GM19043 (cell line): ENCODE data around the gene RANBP3.
"Not testable (repeated sequence)": the region's sequence is repeated elsewhere in the genome, so short reads cannot be mapped to it uniquely, and the experiment has no call there.

Experiments used
- ATAC-seq: cut with Tn5 transposase; IDR thresholded peaks from one replicate; pipeline ENCODE4 v1.9.1; 2021; ENCODE audit warnings: low read depth; ENCODE audit not compliant: unreplicated experiment

Gene RANBP3

DNA sequence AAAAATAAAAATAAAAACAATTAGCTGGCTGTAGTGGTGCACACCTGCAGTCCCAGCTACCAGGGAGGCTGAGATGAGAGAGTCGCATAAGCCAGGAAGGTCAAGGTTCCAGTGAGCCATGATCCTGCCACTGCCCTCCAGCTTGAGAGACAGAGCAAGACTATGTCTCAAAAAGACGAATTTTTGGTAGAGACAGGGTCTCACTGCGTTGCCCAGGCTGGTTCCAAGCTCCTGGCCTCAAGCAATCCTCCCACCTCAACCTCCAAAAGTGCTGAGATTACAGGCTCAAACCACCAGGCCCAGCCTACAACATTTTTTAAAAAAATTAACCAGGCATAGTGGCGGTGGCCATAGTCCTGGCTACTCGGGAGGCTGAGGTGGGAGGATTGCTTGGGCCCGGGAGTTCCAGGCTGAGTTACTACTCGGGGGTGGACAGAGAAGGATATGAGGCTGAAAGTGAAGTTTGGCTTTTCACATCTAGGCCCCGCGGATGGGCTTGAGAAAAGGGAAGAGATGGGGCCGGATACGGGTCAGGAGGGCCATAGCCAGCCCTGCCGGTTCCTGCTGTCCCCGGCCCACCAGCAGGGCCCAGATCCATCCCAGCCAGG is 84.5 kb downstream of the RANBP3 start:
- ATAC-seq = no peak

DNA sequence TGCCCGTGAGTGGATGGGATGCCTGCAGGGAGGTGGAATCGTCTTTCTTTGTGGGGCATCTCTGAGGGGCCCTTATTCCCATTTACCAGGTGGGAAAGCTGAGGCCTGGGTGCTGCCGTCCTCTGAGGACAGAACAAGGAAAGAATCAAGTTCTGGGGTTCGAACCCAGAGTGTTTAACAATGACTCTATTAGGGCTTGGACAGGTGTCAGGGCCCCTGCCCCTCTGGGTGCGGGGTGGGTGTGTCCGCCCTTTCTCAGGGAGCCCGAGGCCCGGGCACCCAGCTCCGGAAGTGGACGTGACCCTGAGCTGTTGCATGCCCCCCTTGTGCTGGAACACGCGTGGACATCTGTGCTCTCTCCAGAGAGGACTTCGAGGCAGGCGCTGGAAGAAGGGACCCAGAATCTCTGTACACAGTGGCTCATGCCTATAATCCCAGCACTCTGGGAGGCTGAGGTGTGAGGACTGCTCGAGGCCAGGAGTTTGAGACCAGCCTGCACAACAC is 85.1 kb downstream of the RANBP3 start:
- no peak for ATAC-seq

- no peak for ATAC-seq
Observed at GRCh38 chr19:5891938-5892771, 85.8 kb downstream of the RANBP3 start.

- ATAC-seq = no peak
Observed at GRCh38 chr19:5891572-5891937, 86.4 kb downstream of the RANBP3 start.

DNA sequence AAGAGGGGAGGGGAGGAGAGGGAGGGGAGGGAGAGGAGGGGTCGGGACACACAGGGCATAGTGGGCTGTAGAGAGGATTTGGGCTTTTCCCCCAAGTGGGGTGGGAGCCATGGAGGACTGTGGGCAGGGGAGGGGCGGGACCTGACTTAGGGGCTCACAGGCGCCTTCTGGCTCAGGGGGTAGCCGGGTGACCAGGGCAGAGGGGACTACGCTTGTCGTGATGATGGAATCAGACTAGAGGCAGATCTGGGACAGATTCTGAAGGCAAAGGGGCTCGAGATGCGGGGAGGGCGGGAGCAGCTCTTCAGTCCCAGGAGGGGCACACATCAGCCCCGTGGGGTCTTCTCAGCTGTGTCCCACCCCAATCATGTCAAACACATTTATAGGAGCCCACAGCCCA is 87.8 kb downstream of the RANBP3 start:
- no peak for ATAC-seq

GRCh38 chr19:5889288-5889971 is 88.5 kb downstream of the RANBP3 start:
- ATAC-seq = no peak

DNA sequence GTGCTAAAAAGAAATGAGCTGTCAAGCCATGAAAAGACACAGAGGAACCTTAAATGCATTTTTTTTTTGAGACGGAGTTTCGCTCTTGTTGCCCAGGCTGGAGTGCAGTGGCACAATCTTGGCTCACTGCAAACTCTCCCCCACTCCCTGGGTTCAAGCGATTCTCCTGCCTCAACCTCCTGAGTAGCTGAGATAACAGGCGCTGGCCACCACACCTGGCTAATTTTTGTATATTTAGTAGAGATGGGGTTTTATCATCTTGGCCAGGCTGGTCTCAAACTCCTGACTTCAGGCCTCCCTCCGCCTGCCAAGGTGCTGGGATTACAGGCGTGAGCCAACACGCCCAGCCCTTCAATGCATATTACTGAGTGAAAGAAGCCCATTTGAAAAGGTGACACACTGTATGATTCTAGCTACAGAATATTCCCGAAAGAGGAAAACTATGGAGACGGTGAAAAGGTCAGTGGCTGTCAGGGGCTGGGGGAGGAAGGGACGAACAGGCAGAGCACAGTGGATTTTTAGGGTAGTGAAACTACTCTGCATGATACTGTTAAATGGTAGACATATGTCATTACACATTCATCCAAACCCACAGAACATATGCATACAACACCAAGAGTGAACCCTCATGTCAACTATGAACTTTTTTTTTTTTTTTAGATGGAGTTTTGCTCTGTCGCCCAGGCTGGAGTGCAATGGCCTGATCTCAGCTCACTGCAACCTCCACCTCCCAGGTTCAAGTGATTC is 93.7 kb downstream of the RANBP3 start:
- ATAC-seq = not testable (repeated sequence)

DNA sequence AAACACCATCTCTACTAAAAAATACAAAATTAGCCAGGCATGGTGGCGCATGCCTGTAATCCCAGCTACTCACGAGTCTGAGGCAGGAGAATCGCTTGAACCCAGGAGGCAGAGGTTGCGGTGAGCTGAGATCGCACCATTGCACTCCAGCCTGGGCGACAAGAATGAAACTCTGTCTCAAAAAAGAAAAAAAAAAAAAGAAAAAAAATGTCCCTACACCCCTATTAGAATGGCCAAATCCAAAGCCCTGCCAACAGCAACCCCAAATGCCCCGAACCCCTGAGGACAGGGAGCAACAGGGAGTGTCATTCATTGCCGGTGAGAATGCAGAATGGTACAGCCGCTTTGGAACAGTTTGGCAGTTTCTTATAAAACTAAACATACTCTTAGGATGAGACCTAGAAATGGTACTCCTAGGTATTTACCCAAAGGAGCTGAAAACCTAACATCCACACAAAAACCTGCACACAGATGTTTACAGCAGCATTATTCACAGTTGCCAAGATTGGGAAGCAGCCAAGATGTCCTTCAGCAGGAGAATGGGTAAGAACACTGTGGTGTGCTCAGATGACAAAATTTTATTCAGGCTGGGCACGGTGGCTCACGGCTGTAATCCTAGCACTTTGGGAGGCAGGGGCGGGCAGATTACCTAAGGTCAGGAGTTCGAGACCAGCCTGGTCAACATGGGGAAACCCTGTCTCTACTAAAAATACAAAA is 94.6 kb downstream of the RANBP3 start:
- not testable (repeated sequence) for ATAC-seq

DNA sequence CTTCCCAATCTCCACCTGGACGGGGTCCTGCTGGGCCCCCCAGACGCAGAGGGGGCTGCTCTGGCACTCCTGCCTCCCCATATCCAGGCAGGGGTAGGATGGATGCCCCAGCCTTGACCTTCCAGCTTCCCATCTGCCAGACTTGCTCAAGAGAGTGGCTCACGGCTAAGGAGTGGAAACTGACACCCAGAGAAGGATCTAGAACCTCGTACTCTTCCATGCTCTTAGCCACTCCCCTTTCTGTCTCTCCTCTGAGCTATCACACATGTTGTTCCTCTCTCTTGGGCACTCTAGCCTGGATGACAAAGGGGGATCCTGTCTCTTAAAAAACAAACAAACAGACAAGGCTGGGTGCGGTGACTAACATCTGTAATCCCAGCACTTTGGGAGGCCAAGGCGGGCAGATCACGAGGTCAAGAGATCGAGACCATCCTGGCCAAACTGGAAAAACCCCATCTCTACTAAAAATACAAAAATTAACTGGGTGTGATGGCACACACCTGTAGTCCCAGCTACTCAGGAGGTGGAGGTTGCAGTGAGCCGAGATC is 95.4 kb downstream of the RANBP3 start:
- no peak for ATAC-seq

DNA sequence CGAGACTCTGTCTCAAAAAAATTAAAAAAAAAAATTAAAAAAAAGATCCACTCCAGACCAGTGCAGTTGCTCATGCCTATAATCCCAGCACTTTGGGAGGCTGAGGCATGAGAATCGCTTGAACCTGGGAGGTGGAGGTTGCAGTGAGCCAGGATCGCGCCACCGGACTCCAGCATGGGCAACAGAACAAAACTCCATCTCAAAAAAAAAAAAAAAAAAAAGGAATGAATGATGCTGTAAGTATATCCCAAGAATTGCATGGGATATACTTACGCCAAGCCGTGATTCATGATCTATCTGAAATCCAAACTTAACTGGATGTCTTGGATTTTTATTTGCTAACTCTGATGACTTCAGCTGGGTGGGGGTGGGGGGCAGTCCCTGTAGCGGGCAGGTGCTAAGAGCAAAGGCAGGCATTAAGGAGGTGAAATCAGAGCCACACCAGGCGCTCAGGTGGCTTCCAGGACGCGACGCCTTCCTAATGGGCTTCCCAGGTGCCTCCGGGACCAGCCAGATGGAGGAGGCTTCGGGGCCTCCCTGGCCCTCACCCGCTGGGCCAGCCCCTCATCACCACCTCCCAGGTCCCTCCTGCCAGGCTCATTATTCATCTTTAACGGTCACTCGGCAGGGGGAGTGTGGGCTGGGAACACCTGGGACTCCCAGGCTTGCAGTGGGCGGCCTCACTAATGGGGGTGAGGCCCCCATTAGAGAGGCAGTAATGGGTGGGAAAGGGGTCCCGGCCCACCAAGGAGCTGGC is 96.2 kb downstream of the RANBP3 start:
- ATAC-seq = no peak

GRCh38 chr19:5880604-5881078 is 97.3 kb downstream of the RANBP3 start:
- no peak for ATAC-seq

DNA sequence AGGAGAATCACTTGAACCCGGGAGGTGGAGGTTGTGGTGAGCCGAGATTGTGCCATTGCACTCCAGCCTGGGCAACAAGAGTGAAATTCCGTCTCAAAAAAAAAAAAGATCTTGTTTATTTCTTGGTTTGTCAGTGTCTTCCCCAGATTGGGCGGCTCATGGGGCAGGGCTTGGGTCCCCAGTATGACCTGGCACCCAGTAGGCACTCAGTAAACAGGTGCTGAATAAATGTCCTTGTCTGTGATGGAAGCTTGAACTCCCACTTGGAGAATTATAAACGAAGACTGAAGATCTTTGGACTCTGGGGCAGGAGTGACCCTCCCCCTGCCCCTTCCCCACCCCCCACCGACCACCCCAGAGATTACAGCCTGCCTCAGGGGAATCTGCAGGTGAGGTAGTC is 97.7 kb downstream of the RANBP3 start:
- no peak for ATAC-seq

DNA sequence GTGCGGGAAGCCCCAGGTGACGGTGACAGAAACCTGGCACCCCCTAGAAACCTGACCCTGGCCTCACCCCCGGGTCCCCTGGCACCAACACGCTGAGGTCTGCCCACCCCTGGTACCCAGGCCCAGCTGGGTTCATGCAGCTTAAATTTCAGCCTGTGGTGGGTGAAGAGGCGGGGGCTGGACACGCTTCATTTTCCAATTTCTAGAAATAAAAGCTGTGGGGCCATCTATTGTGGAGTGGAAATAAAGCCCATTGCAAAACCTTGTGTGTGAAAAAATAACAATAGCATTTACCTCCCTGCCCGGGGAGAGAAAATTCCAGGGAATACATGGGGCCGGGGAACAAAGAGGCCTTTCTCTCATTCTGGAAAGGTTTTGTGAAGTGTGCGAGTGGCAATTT is 100.1 kb downstream of the RANBP3 start:
- ATAC-seq = no peak

DNA sequence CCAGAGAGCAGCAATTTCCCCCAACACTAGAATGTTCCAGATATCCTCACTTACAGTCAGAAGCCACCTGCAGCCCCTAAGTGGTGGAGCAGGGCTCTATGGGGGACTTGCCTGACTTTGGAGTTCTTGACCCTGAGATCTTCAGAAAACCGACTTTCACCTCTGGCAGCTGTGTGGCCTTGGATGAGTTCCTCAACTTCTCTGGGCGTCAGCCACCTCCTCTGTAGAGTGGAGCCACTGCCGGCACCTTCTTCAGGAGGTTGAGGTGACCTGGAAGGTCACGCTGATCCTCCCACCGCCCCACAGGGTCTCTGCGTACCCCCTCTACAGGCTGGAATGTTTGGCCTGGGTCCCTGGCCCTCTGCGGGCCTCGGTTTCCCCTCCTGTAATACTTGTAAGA is 100.5 kb downstream of the RANBP3 start:
- no peak for ATAC-seq

- ATAC-seq = not testable (repeated sequence)
Observed at GRCh38 chr19:5874496-5874895, 103.4 kb downstream of the RANBP3 start.

GRCh38 chr19:5873617-5874199 is 104.2 kb downstream of the RANBP3 start:
- ATAC-seq = no peak

- no peak for ATAC-seq
Observed at GRCh38 chr19:5870986-5871394, 107.0 kb downstream of the RANBP3 start.
